HG03439 (cell line): Measurements from ENCODE around the gene HOXA3.

ENCODE experiments used
- ATAC-seq: cut with Tn5 transposase; IDR thresholded peaks from one replicate; pipeline ENCODE4 v1.9.1; 2021; ENCODE audit warnings: mild to moderate bottlenecking, moderate library complexity; ENCODE audit not compliant: unreplicated experiment

Gene HOXA3

GRCh38 chr7:27131390-27131819 lies 21.0 kb downstream of the HOXA3 start:
- no peak for ATAC-seq

- ATAC-seq, result no peak
Measured at GRCh38 chr7:27130540-27131389, 21.6 kb downstream of the HOXA3 start, which contains the start of gene HOXA4. Gene HOXA4 (minus strand): TSS chr7:27130757. CDS start chr7:27130733, 24 bp downstream.

- no peak for ATAC-seq
Measured at GRCh38 chr7:27129729-27130539, 22.4 kb downstream of the HOXA3 start.

- no peak for ATAC-seq
Measured at GRCh38 chr7:27128776-27129728, 23.3 kb downstream of the HOXA3 start.

- ATAC-seq, result no peak
Measured at GRCh38 chr7:27128034-27128433, 24.3 kb downstream of the HOXA3 start.

- no peak for ATAC-seq
Measured at GRCh38 chr7:27126596-27127327, 25.6 kb downstream of the HOXA3 start.

GRCh38 chr7:27125986-27126394 lies 26.4 kb downstream of the HOXA3 start:
- no peak for ATAC-seq

- no peak for ATAC-seq
Measured at GRCh38 chr7:27124902-27125689, 27.3 kb downstream of the HOXA3 start.

GRCh38 chr7:27124096-27124901 lies 28.1 kb downstream of the HOXA3 start:
- no peak for ATAC-seq

GRCh38 chr7:27123477-27124053 lies 28.8 kb downstream of the HOXA3 start:
- no peak for ATAC-seq

- no peak for ATAC-seq
Measured at GRCh38 chr7:27123007-27123476, 29.3 kb downstream of the HOXA3 start.

- ATAC-seq, result no peak
Measured at GRCh38 chr7:27122077-27122910, 30.1 kb downstream of the HOXA3 start.

GRCh38 chr7:27121684-27122076 lies 30.7 kb downstream of the HOXA3 start:
- ATAC-seq, result no peak

- no peak for ATAC-seq
Measured at GRCh38 chr7:27119412-27119911, 32.9 kb downstream of the HOXA3 start.

- no peak for ATAC-seq
Measured at GRCh38 chr7:27118580-27118979, 33.8 kb downstream of the HOXA3 start.

GRCh38 chr7:27117887-27118491 lies 34.4 kb downstream of the HOXA3 start:
- no peak for ATAC-seq
